ENCODE measurements around the gene POGZ. TPM values are rescaled to one million over a fixed set of nuclear protein-coding genes. Genes with fewer than 3 reads are reported as not detected.
A peak's percentile ranks its signal among the peaks of the same experiment; 100 is the strongest.

The POGZ gene
- total and polyA plus RNA-seq, 2 of the 13 experiments (the other 11 are each of a cell fraction or from before 2014, with no cell fraction given) = 15.3 to 45.6 TPM

DNA sequence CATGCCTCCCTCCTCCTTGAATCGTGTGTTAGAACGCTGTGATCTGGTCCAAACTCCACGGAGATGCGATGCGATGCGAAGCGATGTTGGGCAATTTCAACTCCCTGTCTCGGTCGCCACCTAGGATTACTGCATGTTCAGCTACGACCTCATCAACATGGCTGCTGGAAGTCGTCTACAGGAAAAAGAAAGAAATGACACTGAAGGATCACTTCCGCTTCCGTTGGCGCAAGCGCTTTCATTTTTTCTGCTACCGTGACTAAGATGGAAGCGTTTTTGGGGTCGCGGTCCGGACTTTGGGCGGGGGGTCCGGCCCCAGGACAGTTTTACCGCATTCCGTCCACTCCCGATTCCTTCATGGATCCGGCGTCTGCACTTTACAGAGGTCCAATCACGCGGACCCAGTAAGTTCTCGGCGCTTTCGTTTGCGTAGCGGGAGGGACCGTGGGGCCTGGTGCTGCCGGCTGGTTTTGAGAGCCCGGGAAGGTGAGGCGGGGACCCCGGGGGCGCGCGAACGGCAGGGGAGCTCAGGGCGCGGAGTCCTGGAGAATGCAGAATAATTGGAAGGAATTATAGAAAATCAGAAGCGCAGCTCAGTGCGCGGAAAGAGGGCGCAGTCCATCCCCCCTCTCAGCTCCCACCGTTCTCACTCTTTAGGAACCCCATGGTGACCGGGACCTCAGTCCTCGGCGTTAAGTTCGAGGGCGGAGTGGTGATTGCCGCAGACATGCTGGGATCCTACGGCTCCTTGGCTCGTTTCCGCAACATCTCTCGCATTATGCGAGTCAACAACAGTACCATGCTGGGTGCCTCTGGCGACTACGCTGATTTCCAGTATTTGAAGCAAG is 59.7 kb downstream of the POGZ start, which contains the start of gene PSMB4 (continued):
- TF ChIP-seq, protein P1, sequence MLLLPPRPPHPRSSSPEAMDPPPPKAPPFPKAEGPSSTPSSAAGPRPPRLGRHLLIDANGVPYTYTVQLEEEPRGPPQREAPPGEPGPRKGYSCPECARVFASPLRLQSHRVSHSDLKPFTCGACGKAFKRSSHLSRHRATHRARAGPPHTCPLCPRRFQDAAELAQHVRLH (CRISPR knock-in tag; IDR thresholded peaks at IDR 0.05; ENCODE audit: borderline replicate concordance, low read depth) = peak; percentile 14; the same call in 1 of the 2 replicates
- TF ChIP-seq GABPB1 (CRISPR knock-in tag; IDR thresholded peaks at IDR 0.05) (peak; percentile 97), TBL1XR1 (IDR thresholded peaks at IDR 0.05; ENCODE audit: borderline replicate concordance, low read length, partially characterized antibody) (peak; percentile 34), SMAD1 (CRISPR knock-in tag; IDR thresholded peaks at IDR 0.05; ENCODE audit: borderline replicate concordance, low read depth) (0 out of 2 replicates have a peak, but pooled peaks have one; percentile 52), ZNF546 (CRISPR knock-in tag; conservative IDR thresholded peaks at IDR 0.05) (peak; percentile 47; the same call in 1 of the 2 replicates), ATRX (CRISPR knock-in tag; IDR thresholded peaks at IDR 0.05; ENCODE audit: borderline replicate concordance) (no peak), FOSL1 (CRISPR knock-in tag; IDR thresholded peaks at IDR 0.05; ENCODE audit: borderline replicate concordance) (no peak), TOPORS (CRISPR knock-in tag; IDR thresholded peaks at IDR 0.05) (peak; percentile 78), SMC3 (IDR thresholded peaks at IDR 0.05; ENCODE audit: low read length) (0 out of 2 replicates have a peak, but pooled peaks have one; percentile 37), ZNF605 (CRISPR knock-in tag; IDR thresholded peaks at IDR 0.05) (peak; percentile 95), ATAD3A (CRISPR knock-in tag; IDR thresholded peaks at IDR 0.05) (no peak), IRF2 (CRISPR knock-in tag; IDR thresholded peaks at IDR 0.05) (peak; percentile 95), FOXC1 (CRISPR knock-in tag; IDR thresholded peaks at IDR 0.05; ENCODE audit: borderline replicate concordance) (peak; percentile 41; the same call in 1 of the 2 replicates), NR2F1 (CRISPR knock-in tag; IDR thresholded peaks at IDR 0.05) (0 out of 4 replicates have a peak, but pooled peaks of 1 of the 2 experiments have one; percentile 12), HDAC1 (CRISPR knock-in tag; IDR thresholded peaks at IDR 0.05) (peak; percentile 75), ZNF616 (CRISPR knock-in tag; IDR thresholded peaks at IDR 0.05; ENCODE audit: low read depth) (no peak), THYN1 (CRISPR knock-in tag; IDR thresholded peaks at IDR 0.05; ENCODE audit: borderline replicate concordance, low read depth) (no peak), KMT2B (CRISPR knock-in tag; IDR thresholded peaks at IDR 0.05) (peak; percentile 85), PITX1 (CRISPR knock-in tag; IDR thresholded peaks at IDR 0.05) (peak; percentile 97), EED (CRISPR knock-in tag; IDR thresholded peaks at IDR 0.05) (no peak)
- TF ChIP-seq, protein P2, sequence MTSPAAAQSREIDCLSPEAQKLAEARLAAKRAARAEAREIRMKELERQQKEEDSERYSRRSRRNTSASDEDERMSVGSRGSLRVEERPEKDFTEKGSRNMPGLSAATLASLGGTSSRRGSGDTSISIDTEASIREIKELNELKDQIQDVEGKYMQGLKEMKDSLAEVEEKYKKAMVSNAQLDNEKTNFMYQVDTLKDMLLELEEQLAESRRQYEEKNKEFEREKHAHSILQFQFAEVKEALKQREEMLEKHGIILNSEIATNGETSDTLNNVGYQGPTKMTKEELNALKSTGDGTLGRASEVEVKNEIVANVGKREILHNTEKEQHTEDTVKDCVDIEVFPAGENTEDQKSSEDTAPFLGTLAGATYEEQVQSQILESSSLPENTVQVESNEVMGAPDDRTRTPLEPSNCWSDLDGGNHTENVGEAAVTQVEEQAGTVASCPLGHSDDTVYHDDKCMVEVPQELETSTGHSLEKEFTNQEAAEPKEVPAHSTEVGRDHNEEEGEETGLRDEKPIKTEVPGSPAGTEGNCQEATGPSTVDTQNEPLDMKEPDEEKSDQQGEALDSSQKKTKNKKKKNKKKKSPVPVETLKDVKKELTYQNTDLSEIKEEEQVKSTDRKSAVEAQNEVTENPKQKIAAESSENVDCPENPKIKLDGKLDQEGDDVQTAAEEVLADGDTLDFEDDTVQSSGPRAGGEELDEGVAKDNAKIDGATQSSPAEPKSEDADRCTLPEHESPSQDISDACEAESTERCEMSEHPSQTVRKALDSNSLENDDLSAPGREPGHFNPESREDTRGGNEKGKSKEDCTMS (CRISPR knock-in tag; conservative IDR thresholded peaks at IDR 0.05) = no peak
- TF ChIP-seq, protein P3, sequence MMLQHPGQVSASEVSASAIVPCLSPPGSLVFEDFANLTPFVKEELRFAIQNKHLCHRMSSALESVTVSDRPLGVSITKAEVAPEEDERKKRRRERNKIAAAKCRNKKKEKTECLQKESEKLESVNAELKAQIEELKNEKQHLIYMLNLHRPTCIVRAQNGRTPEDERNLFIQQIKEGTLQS (CRISPR knock-in tag; IDR thresholded peaks at IDR 0.05) = 0 out of 2 replicates have a peak, but pooled peaks have one; percentile 16
- TF ChIP-seq, protein P4, sequence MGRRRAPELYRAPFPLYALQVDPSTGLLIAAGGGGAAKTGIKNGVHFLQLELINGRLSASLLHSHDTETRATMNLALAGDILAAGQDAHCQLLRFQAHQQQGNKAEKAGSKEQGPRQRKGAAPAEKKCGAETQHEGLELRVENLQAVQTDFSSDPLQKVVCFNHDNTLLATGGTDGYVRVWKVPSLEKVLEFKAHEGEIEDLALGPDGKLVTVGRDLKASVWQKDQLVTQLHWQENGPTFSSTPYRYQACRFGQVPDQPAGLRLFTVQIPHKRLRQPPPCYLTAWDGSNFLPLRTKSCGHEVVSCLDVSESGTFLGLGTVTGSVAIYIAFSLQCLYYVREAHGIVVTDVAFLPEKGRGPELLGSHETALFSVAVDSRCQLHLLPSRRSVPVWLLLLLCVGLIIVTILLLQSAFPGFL (CRISPR knock-in tag; IDR thresholded peaks at IDR 0.05) = no peak
- TF ChIP-seq, protein P5, sequence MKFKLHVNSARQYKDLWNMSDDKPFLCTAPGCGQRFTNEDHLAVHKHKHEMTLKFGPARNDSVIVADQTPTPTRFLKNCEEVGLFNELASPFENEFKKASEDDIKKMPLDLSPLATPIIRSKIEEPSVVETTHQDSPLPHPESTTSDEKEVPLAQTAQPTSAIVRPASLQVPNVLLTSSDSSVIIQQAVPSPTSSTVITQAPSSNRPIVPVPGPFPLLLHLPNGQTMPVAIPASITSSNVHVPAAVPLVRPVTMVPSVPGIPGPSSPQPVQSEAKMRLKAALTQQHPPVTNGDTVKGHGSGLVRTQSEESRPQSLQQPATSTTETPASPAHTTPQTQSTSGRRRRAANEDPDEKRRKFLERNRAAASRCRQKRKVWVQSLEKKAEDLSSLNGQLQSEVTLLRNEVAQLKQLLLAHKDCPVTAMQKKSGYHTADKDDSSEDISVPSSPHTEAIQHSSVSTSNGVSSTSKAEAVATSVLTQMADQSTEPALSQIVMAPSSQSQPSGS (CRISPR knock-in tag; IDR thresholded peaks at IDR 0.05) = peak; percentile 74; the same call in 1 of the 2 replicates

All from HepG2 (cell line).